Measurements from ENCODE around the gene MDM4.

MDM4 gene

DNA sequence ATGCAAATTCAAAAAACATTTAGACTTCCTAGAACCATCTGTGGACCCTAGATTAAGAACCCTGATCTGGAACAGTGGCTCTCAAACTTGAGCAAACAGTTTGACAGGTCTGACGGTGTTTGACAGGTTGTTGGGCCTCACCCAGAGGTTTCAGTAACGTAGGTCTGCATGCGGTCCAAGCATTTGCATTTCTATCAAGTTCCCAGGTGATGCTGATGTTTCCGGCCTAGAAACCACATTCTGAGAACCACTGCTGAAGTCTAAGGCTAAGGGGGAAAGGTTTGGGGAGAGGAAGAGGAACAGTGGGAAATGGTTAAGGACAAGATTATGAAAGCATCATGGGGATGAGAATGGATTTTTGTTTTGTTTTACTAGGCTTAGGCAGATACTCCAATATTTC is 48.6 kb downstream of the MDM4 start:
- Histone ChIP-seq H3K36me3 (replicated peaks; ENCODE audit: insufficient read depth, low read length) (no peaks in the 10 kb centered on the region), H3K9me3 (replicated peaks; ENCODE audit: insufficient read depth, low read length) (no peaks in the 10 kb centered on the region), H3K4me3 (ENCODE audit: low read length) (no peak overlapping the region), H4K20me1 (ENCODE audit: insufficient read depth, low read length) (no peaks in the 10 kb centered on the region), H3F3A (ENCODE audit: insufficient read depth, low read length) (peaks cover 27% of the 10 kb centered on the region), H3K79me2 (ENCODE audit: low read length) (no peaks in the 10 kb centered on the region), H3K4me2 (ENCODE audit: low read depth, low read length) (peak overlapping the region; percentile 46), H3K4me1 (ENCODE audit: low read length) (peaks cover 34% of the 10 kb centered on the region), H3K9ac (ENCODE audit: low read length) (peak overlapping the region; percentile 72), H3K27me3 (replicated peaks; ENCODE audit: insufficient read depth, low read length) (no peaks in the 10 kb centered on the region), H3K27ac (ENCODE audit: low read length) (peak overlapping the region; percentile 86), H2AFZ (ENCODE audit: low read length) (no peak overlapping the region), H3K9me2 (replicated peaks; ENCODE audit: insufficient read depth, low read length) (no peaks in the 10 kb centered on the region)
- DNase-seq = peak; percentile 99
- TF ChIP-seq EZH2phosphoT487 (IDR thresholded peaks at IDR 0.05; ENCODE audit: low read length) = no peak
- TF ChIP-seq, protein P1, sequence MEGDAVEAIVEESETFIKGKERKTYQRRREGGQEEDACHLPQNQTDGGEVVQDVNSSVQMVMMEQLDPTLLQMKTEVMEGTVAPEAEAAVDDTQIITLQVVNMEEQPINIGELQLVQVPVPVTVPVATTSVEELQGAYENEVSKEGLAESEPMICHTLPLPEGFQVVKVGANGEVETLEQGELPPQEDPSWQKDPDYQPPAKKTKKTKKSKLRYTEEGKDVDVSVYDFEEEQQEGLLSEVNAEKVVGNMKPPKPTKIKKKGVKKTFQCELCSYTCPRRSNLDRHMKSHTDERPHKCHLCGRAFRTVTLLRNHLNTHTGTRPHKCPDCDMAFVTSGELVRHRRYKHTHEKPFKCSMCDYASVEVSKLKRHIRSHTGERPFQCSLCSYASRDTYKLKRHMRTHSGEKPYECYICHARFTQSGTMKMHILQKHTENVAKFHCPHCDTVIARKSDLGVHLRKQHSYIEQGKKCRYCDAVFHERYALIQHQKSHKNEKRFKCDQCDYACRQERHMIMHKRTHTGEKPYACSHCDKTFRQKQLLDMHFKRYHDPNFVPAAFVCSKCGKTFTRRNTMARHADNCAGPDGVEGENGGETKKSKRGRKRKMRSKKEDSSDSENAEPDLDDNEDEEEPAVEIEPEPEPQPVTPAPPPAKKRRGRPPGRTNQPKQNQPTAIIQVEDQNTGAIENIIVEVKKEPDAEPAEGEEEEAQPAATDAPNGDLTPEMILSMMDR (IDR thresholded peaks at IDR 0.05; ENCODE audit: low read length) = no peak
- no peak for TF ChIP-seq EZH2 (optimal IDR thresholded peaks at IDR 0.05; ENCODE audit: low read depth, low read length)

DNA sequence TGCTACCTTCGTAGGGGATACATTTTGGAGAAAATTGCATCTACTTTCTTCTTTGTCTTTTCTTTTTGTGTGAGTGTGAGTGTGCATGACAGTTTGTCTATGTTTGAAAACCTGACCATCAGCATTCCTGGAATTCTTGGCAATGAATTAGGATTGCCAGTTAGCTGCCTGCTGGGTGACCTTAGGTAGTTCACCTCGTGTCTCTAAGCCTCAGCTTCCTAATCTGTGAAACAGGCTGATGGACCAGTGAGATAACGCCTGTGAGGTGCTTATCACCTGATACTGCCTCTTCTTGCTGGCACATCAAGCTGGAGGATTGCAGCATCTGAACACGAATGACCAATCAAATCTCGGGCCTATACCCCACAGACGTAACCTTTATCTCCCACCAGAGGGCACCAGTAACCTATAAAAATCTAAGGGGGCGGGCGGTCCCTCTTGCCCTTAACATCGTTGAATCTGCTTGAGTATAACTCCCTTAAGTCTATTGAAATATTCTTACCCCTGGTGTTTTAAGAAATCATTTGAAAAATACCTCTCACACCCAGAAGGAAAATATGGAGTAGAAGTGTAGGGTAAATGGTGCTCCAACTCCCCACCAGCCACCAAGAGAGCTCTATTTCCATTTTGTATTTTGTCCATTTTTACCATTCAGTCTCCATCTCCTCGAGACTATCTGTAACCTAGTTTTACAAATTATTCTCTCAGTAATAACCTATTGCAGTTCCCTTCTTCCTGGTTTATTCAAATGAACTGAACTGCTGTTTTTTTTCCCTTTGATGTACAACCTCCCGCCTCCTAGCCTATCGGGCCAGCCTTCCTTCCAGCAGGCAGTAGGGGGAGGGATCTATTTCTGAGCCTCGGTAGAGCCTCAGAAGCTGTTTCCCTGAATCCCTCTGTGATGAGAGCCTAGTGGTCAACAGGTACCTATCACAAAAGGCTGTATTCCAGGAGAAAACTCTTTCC is 49.7 kb downstream of the MDM4 start:
- peak overlapping the region; percentile 46 for H3K4me2 ChIP-seq (ENCODE audit: low read depth, low read length)
- peak overlapping the region; percentile 72 for H3K9ac ChIP-seq (ENCODE audit: low read length)
- TF ChIP-seq, protein P1 (IDR thresholded peaks at IDR 0.05; ENCODE audit: low read length) = peak; percentile 92
- TF ChIP-seq EZH2phosphoT487 (IDR thresholded peaks at IDR 0.05; ENCODE audit: low read length) (no peak), EZH2 (optimal IDR thresholded peaks at IDR 0.05; ENCODE audit: low read depth, low read length) (no peak)
- peaks cover 34% of the 10 kb centered on the region for H3K4me1 ChIP-seq (ENCODE audit: low read length)
- H3K36me3 ChIP-seq (replicated peaks; ENCODE audit: insufficient read depth, low read length) = no peaks in the 10 kb centered on the region
- peak; percentile 91 for DNase-seq
- no peaks in the 10 kb centered on the region for H3K27me3 ChIP-seq (replicated peaks; ENCODE audit: insufficient read depth, low read length)
- H4K20me1 ChIP-seq (ENCODE audit: insufficient read depth, low read length) = no peaks in the 10 kb centered on the region
- H3K9me3 ChIP-seq (replicated peaks; ENCODE audit: insufficient read depth, low read length) = no peaks in the 10 kb centered on the region
- H3K79me2 ChIP-seq (ENCODE audit: low read length) = no peaks in the 10 kb centered on the region
- H3K9me2 ChIP-seq (replicated peaks; ENCODE audit: insufficient read depth, low read length) = no peaks in the 10 kb centered on the region
- H3F3A ChIP-seq (ENCODE audit: insufficient read depth, low read length) = peaks cover 27% of the 10 kb centered on the region
- no peak overlapping the region for H2AFZ ChIP-seq (ENCODE audit: low read length)
- no peak overlapping the region for H3K4me3 ChIP-seq (ENCODE audit: low read length)
- peak overlapping the region; percentile 86 for H3K27ac ChIP-seq (ENCODE audit: low read length)

DNA sequence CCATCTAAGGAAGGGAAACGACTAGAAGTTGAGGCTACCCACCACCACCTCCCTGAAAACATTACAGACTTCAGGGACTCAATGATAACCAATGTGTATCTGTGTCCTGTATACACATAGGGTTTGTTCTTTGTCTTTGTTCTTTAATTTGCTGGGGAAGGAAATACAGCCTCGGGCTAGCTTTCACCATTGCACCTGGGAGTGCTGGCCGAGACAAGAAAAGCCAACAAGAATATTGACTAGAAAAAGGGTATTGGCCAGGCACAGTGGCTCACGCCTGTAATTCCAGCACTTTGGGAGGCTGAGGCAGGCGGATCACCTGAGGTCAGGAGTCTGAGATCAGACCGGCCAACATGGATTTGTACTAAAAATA is 50.4 kb downstream of the MDM4 start:
- no peaks in the 10 kb centered on the region for H3K9me3 ChIP-seq (replicated peaks; ENCODE audit: insufficient read depth, low read length)
- peaks cover 34% of the 10 kb centered on the region for H3K4me1 ChIP-seq (ENCODE audit: low read length)
- DNase-seq = no peak
- H3K9me2 ChIP-seq (replicated peaks; ENCODE audit: insufficient read depth, low read length) = no peaks in the 10 kb centered on the region
- no peak overlapping the region for H3K4me2 ChIP-seq (ENCODE audit: low read depth, low read length)
- H2AFZ ChIP-seq (ENCODE audit: low read length) = no peak overlapping the region
- H3K4me3 ChIP-seq (ENCODE audit: low read length) = no peak overlapping the region
- no peak overlapping the region for H3K27ac ChIP-seq (ENCODE audit: low read length)
- H3K79me2 ChIP-seq (ENCODE audit: low read length) = no peaks in the 10 kb centered on the region
- peaks cover 27% of the 10 kb centered on the region for H3F3A ChIP-seq (ENCODE audit: insufficient read depth, low read length)
- TF ChIP-seq EZH2 (optimal IDR thresholded peaks at IDR 0.05; ENCODE audit: low read depth, low read length) = no peak
- TF ChIP-seq EZH2phosphoT487 (IDR thresholded peaks at IDR 0.05; ENCODE audit: low read length) = no peak
- no peaks in the 10 kb centered on the region for H3K36me3 ChIP-seq (replicated peaks; ENCODE audit: insufficient read depth, low read length)
- no peaks in the 10 kb centered on the region for H3K27me3 ChIP-seq (replicated peaks; ENCODE audit: insufficient read depth, low read length)
- no peaks in the 10 kb centered on the region for H4K20me1 ChIP-seq (ENCODE audit: insufficient read depth, low read length)
- no peak overlapping the region; the same call in 1 of the 2 replicates for H3K9ac ChIP-seq (ENCODE audit: low read length)

DNA sequence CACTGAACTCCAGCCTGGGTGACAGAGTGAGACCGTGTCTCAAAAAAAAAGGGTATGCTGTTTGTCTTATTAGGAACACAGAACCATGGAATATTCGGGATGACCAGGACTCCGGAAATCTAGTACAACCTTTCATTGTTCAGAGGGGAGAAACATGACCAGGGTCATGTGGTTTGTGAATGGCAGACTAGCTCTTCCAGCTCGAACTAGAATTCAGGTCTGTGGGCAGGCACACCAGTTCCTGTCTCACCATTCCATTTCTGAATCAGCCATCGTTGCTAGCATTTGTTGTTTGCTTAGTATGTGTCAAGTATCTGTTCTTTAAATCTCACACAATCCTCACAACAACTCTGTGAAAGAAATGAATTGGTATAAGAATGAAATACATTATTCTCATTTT is 50.9 kb downstream of the MDM4 start:
- no peaks in the 10 kb centered on the region for H3K36me3 ChIP-seq (replicated peaks; ENCODE audit: insufficient read depth, low read length)
- H3K9me3 ChIP-seq (replicated peaks; ENCODE audit: insufficient read depth, low read length) = no peaks in the 10 kb centered on the region
- H2AFZ ChIP-seq (ENCODE audit: low read length) = no peak overlapping the region
- no peak overlapping the region for H3K27ac ChIP-seq (ENCODE audit: low read length)
- peaks cover 27% of the 10 kb centered on the region for H3F3A ChIP-seq (ENCODE audit: insufficient read depth, low read length)
- H4K20me1 ChIP-seq (ENCODE audit: insufficient read depth, low read length) = no peaks in the 10 kb centered on the region
- H3K9ac ChIP-seq (ENCODE audit: low read length) = no peak overlapping the region
- no peak for DNase-seq
- no peaks in the 10 kb centered on the region for H3K79me2 ChIP-seq (ENCODE audit: low read length)
- no peaks in the 10 kb centered on the region for H3K9me2 ChIP-seq (replicated peaks; ENCODE audit: insufficient read depth, low read length)
- TF ChIP-seq EZH2 (optimal IDR thresholded peaks at IDR 0.05; ENCODE audit: low read depth, low read length) (no peak), EZH2phosphoT487 (IDR thresholded peaks at IDR 0.05; ENCODE audit: low read length) (no peak)
- TF ChIP-seq, protein P1 (IDR thresholded peaks at IDR 0.05; ENCODE audit: low read length) = no peak
- H3K27me3 ChIP-seq (replicated peaks; ENCODE audit: insufficient read depth, low read length) = no peaks in the 10 kb centered on the region
- H3K4me1 ChIP-seq (ENCODE audit: low read length) = peaks cover 34% of the 10 kb centered on the region
- H3K4me3 ChIP-seq (ENCODE audit: low read length) = no peak overlapping the region
- no peak overlapping the region for H3K4me2 ChIP-seq (ENCODE audit: low read depth, low read length)
